Mesothelial cell of epicardium (in vitro differentiated cells): ENCODE results near the gene P2RX6. TPM values are rescaled to one million over a fixed set of nuclear protein-coding genes. Genes with fewer than 3 reads are reported as not detected.
"Not testable (repeated sequence)": the region's sequence is repeated elsewhere in the genome, so short reads cannot be mapped to it uniquely, and the experiment has no call there.

ENCODE experiments used
- DNase-seq, 2 experiments: peaks; one replicate each; pipeline ENCODE4 v3.0.0; 2021; ENCODE audit warnings: low spot score in 2 of 2; ENCODE audit not compliant: unreplicated experiment in 2 of 2
- H3K27ac Mint-ChIP-seq: 2 replicates; pipeline ENCODE4 v1.8.0; 2021; ENCODE audit warnings: mixed read lengths
- H3K27me3 Mint-ChIP-seq: 2 replicates; pipeline ENCODE4 v1.8.0; 2021; ENCODE audit warnings: low read depth, mixed read lengths
- H3K36me3 Mint-ChIP-seq: 2 replicates; pipeline ENCODE4 v1.8.0; 2021; ENCODE audit warnings: mixed read lengths
- H3K4me1 Mint-ChIP-seq: 2 replicates; pipeline ENCODE4 v1.8.0; 2021; ENCODE audit warnings: mixed read lengths
- H3K4me3 Mint-ChIP-seq: 2 replicates; pipeline ENCODE4 v1.8.0; 2021; ENCODE audit warnings: mild to moderate bottlenecking, moderate library complexity, mixed read lengths
- H3K9me3 Mint-ChIP-seq: 2 replicates; pipeline ENCODE4 v1.8.0; 2021; ENCODE audit warnings: mixed read lengths
- CTCF ChIP-seq: fragments of 200-600 bp; sonication (generic); IDR thresholded peaks from one replicate; pipeline ENCODE4 v1.5.0; 2021; ENCODE audit warnings: antibody characterized with exemption; ENCODE audit not compliant: unreplicated experiment
- total RNA-seq: library from RNA; stranded (reverse); gene quantifications from 3 replicates; pipeline ENCODE4 v1.2.1, GENCODE V29; 2021

Gene P2RX6
- total RNA-seq, 1 donor from 2014 or later, result 0.72 TPM

- peaks cover 31% of the 10 kb centered on the region for H3K4me1 Mint-ChIP-seq
- no peak for TF ChIP-seq CTCF
- H3K36me3 Mint-ChIP-seq, result no peaks in the 10 kb centered on the region
- peak; percentile 90 to 94 for DNase-seq
- H3K4me3 Mint-ChIP-seq, result peak within 1 kb of the TSS; percentile 89
- no peaks in the 10 kb centered on the region for H3K27me3 Mint-ChIP-seq
- H3K9me3 Mint-ChIP-seq, result no peaks in the 10 kb centered on the region
- peak within 1 kb of the TSS; percentile 99 for H3K27ac Mint-ChIP-seq
These were observed 13.2 kb upstream of the P2RX6 start, which contains the start of gene THAP7 for GRCh38 chr22:21001601-21002325. Gene THAP7, minus strand, starts transcription at chr22:21002118. Its CDS starts 207 bp downstream, at chr22:21001911.

- Mint-ChIP-seq H3K4me1 (peaks cover 31% of the 10 kb centered on the region), H3K9me3 (no peaks in the 10 kb centered on the region)
These were observed 11.2 kb upstream of the P2RX6 start for GRCh38 chr22:21003782-21004181.

GRCh38 chr22:21009208-21009607 lies 5.8 kb upstream of the P2RX6 start:
- not testable (repeated sequence) for DNase-seq, H3K36me3 Mint-ChIP-seq, H3K4me3 Mint-ChIP-seq, H3K9me3 Mint-ChIP-seq, H3K27ac Mint-ChIP-seq, H3K27me3 Mint-ChIP-seq
- H3K4me1 Mint-ChIP-seq, result peaks cover 10% of the 10 kb centered on the region

More at GRCh38 chr22:21003782-21004181, 11.2 kb upstream of the P2RX6 start:
- H3K36me3 Mint-ChIP-seq, result no peaks in the 10 kb centered on the region
- H3K27ac Mint-ChIP-seq, result peak overlapping the region; percentile 99
- no peak for DNase-seq
- H3K27me3 Mint-ChIP-seq, result no peaks in the 10 kb centered on the region
- peak overlapping the region; percentile 89 for H3K4me3 Mint-ChIP-seq
- TF ChIP-seq CTCF, result no peak

GRCh38 chr22:21009638-21010425 lies 5.1 kb upstream of the P2RX6 start:
- H3K4me3 Mint-ChIP-seq, result no peak overlapping the region
- TF ChIP-seq CTCF, result no peak
- no peaks in the 10 kb centered on the region for H3K36me3 Mint-ChIP-seq
- DNase-seq, result peak in 1 of 2 experiments; percentile 71
- no peaks in the 10 kb centered on the region for H3K9me3 Mint-ChIP-seq
- H3K4me1 Mint-ChIP-seq, result peaks cover 16% of the 10 kb centered on the region
- no peak overlapping the region for H3K27ac Mint-ChIP-seq
- no peaks in the 10 kb centered on the region for H3K27me3 Mint-ChIP-seq

GRCh38 chr22:21010426-21011113 lies 4.4 kb upstream of the P2RX6 start:
- no peak overlapping the region for H3K4me3 Mint-ChIP-seq
- H3K27me3 Mint-ChIP-seq, result no peaks in the 10 kb centered on the region
- no peak for TF ChIP-seq CTCF
- no peak for DNase-seq
- no peaks in the 10 kb centered on the region for H3K9me3 Mint-ChIP-seq
- no peaks in the 10 kb centered on the region for H3K36me3 Mint-ChIP-seq
- H3K4me1 Mint-ChIP-seq, result peaks cover 24% of the 10 kb centered on the region
- H3K27ac Mint-ChIP-seq, result no peak overlapping the region
